Measurements from ENCODE around the gene FN3K.

DNA sequence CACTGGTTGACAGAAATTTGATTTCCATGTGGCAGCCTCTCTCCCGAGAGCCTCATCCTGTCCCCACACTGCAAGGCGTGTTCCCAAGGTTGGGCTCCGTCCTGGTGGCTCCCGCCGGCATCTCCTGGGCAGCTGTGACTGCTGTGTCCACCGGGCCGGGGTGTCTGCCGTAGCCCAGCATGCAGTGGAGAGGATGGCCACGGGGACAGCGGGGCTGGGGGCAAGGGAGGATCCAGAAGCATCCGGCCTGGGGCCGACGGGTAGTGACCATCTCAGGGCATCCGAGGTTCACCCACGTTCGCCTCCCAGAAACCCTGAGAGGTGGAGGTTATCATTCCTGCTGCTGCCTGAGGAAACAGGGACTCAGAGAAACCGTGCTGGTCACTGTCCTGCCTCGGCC is 29.7 kb upstream of the FN3K start:
- TF ChIP-seq POLR2A (IDR thresholded peaks at IDR 0.05) (no peak), CTCF (IDR thresholded peaks at IDR 0.05) (no peak)
